CD14-positive monocyte (primary cell): ENCODE measurements around the gene EDRF1. TPM values are rescaled to one million over a fixed set of nuclear protein-coding genes. Genes with fewer than 3 reads are reported as not detected.

Experiments used
- DNase-seq, 3 donors: peaks; one replicate each; pipeline ENCODE4 v3.0.0-alpha.2; 2011 to 2022
- H2AFZ ChIP-seq: 2 replicates; pipeline ENCODE4 v1.6.0; 2012; ENCODE audit warnings: mild to moderate bottlenecking, low read depth, low read length, inconsistent platforms; ENCODE audit not compliant: insufficient read depth, poor library complexity, severe bottlenecking
- H3K27ac ChIP-seq, 2 donors: 1 replicate in 1 of 2; 2 replicates in 1 of 2; pipeline ENCODE4 v1.5.1; 2012 to 2013; ENCODE audit warnings: low read length in 2 of 2, control low read depth in 1 of 2, inconsistent platforms in 1 of 2, low read depth in 1 of 2, mild to moderate bottlenecking in 1 of 2
- H3K27me3 ChIP-seq, 2 donors: one replicate each; pipeline versions ENCODE4 v1.6.0 to v1.6.1; 2011 to 2013; ENCODE audit warnings: low read length in 2 of 2; ENCODE audit not compliant: control insufficient read depth in 2 of 2, insufficient read depth in 2 of 2
- H3K36me3 ChIP-seq, 2 donors: replicated peaks in 1 of 2; 1 replicate in 1 of 2; 2 replicates in 1 of 2; pipeline versions ENCODE4 v1.5.1 to v1.6.1; 2012 to 2013; ENCODE audit warnings: low read length in 2 of 2, control low read depth in 1 of 2, inconsistent platforms in 1 of 2, mild to moderate bottlenecking in 1 of 2; ENCODE audit not compliant: insufficient read depth in 2 of 2, control insufficient read depth in 1 of 2
- H3K4me1 ChIP-seq, 2 donors: 1 replicate in 1 of 2; 2 replicates in 1 of 2; pipeline versions ENCODE4 v1.5.1 to v1.6.1; 2012 to 2013; ENCODE audit warnings: low read length in 2 of 2, control low read depth in 1 of 2, inconsistent platforms in 1 of 2, mild to moderate bottlenecking in 1 of 2, moderate library complexity in 1 of 2; ENCODE audit not compliant: insufficient read depth in 2 of 2, control insufficient read depth in 1 of 2
- H3K4me2 ChIP-seq: replicated peaks from 2 replicates; pipeline ENCODE3; 2012; ENCODE audit warnings: low read length, moderate library complexity, mild to moderate bottlenecking; ENCODE audit not compliant: poor library complexity, severe bottlenecking; ENCODE audit errors: extremely low read depth
- H3K4me3 ChIP-seq, 3 experiments: fragments of 200-600 bp in 1 of 3; sonication (generic) in 1 of 3; replicated peaks in 1 of 3; 1 replicate in 2 of 3; 2 replicates in 1 of 3; pipeline ENCODE4 v1.5.1; 2011 to 2013; ENCODE audit warnings: low read length in 3 of 3, mild to moderate bottlenecking in 3 of 3, control low read depth in 2 of 3, low read depth in 2 of 3, inconsistent platforms in 1 of 3, moderate library complexity in 1 of 3
- H3K79me2 ChIP-seq: 2 replicates; pipeline ENCODE4 v1.6.0; 2012; ENCODE audit warnings: mild to moderate bottlenecking, control low read depth, inconsistent platforms, low read length, moderate library complexity; ENCODE audit not compliant: insufficient read depth
- H3K9ac ChIP-seq: 2 replicates; pipeline ENCODE4 v1.6.0; 2017; ENCODE audit warnings: low read length, mild to moderate bottlenecking; ENCODE audit not compliant: insufficient read depth, poor library complexity, severe bottlenecking
- H3K9me3 ChIP-seq, 2 donors: replicated peaks in 1 of 2; 1 replicate in 1 of 2; 2 replicates in 1 of 2; pipeline versions ENCODE4 v1.5.1 to v1.6.1; 2012 to 2013; ENCODE audit warnings: low read length in 2 of 2, control low read depth in 1 of 2; ENCODE audit not compliant: control insufficient read depth in 1 of 2, insufficient read depth in 1 of 2
- H4K20me1 ChIP-seq: 2 replicates; pipeline ENCODE4 v1.6.0; 2012; ENCODE audit warnings: mild to moderate bottlenecking, low read length, control low read depth, moderate library complexity; ENCODE audit not compliant: insufficient read depth
- H3K27ac Mint-ChIP-seq, 7 donors: one replicate each; pipeline ENCODE4 v1.8.0; 2020; ENCODE audit warnings: mild to moderate bottlenecking in 7 of 7, mixed read lengths in 7 of 7, moderate library complexity in 6 of 7, inconsistent platforms in 2 of 7
- H3K27me3 Mint-ChIP-seq, 3 donors: one replicate each; pipeline ENCODE4 v1.8.0; 2021 to 2022; ENCODE audit warnings: low read depth in 3 of 3, mild to moderate bottlenecking in 3 of 3, mixed read lengths in 3 of 3, moderate library complexity in 3 of 3, inconsistent platforms in 1 of 3
- H3K36me3 Mint-ChIP-seq, 2 donors: one replicate each; pipeline ENCODE4 v1.8.0; 2020; ENCODE audit warnings: mixed read lengths in 2 of 2, inconsistent platforms in 1 of 2, mild to moderate bottlenecking in 1 of 2
- H3K4me1 Mint-ChIP-seq: one replicate; pipeline ENCODE4 v1.8.0; 2020; ENCODE audit warnings: mild to moderate bottlenecking, mixed read lengths
- H3K4me3 Mint-ChIP-seq, 2 donors: one replicate each; pipeline ENCODE4 v1.8.0; 2020; ENCODE audit warnings: mild to moderate bottlenecking in 2 of 2, mixed read lengths in 2 of 2, moderate library complexity in 1 of 2
- H3K9me3 Mint-ChIP-seq, 7 donors: one replicate each; pipeline ENCODE4 v1.8.0; 2020 to 2022; ENCODE audit warnings: mixed read lengths in 7 of 7, mild to moderate bottlenecking in 6 of 7, moderate library complexity in 6 of 7, inconsistent platforms in 2 of 7
- WGBS: methylation state at CpG from one replicate; pipeline ENCODE4 v1.1.5; 2013; ENCODE audit warnings: missing lambda C conversion rate; ENCODE audit not compliant: insufficient coverage; 5-methylcytosine and 5-hydroxymethylcytosine counted together
- intact Hi-C, 2 donors: fragments of 100-400 bp; cut with micrococcal nuclease; formaldehyde crosslinking; loops; one replicate each; pipeline versions ENCODE4 v1.15.0 to v1.15.1; 2023
- polyA plus RNA-seq, 3 donors: library from polyadenylated mRNA; depleted of rRNA in 1 of 3; unstranded in 2 of 3; stranded (reverse) in 1 of 3; fragments of 300-500 nt in 2 of 3; fragments of >200 nt in 1 of 3; fragmentation: Illumina TruSeq in 2 of 3; gene quantifications; 1 replicate in 2 of 3; 2 replicates in 1 of 3; pipeline ENCODE4 v1.2.3, GENCODE V29; 2012 to 2021
- TF ChIP-seq, protein P1 (sequence below): fragments of 200-600 bp; IDR thresholded peaks from one replicate; pipeline ENCODE4 v1.8.0; 2022; ENCODE audit warnings: antibody characterized with exemption, mild to moderate bottlenecking

Gene EDRF1
- polyA plus RNA-seq, 3 donors = 4.6 to 21.4 (median 5.3) TPM

DNA sequence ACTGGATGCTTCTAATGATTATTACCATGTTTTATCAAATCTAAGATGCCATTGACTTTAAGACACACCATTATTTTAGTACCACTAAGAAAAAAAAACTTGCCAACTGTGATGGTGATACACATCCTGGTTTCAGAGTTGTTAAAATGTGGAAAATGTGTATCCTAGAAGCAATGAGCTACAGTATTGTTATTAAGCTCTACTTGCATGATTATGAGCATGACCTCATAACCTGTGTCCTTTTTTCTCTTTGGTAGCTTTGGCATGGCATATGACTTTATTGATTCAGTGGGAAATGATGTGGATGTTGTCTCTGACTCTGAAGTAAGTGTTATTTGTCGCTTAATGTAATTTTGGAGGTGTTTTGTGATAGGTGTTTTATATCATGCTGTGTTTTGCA is 3.3 kb downstream of the EDRF1 start:
- H3K27ac Mint-ChIP-seq = no peak overlapping the region

DNA sequence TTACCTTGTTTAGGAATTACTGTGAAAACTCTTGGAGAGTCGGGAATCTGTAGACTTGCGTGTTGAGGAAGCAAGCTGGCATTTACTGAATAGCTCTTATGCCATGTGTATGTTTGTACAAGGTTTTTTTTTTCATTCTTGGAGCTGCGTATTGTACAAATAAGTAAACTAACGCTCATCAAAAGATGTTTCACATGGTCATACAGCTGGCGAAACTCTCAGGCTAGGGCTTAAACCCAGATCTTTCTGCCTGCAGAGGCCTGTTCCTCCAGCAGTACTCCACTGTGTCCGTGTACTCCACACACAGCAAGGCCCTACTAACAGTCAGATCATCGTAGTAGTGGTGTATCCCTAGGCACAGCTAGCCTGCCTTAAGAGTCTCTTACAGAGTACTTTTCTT is 7.4 kb downstream of the EDRF1 start:
- H3K27ac Mint-ChIP-seq = no peak overlapping the region
- no peaks in the 10 kb centered on the region for H3K9me3 ChIP-seq
- 96% methylated on average over 5 of the region's 7 CpGs for WGBS
- no peaks in the 10 kb centered on the region for H4K20me1 ChIP-seq
- DNase-seq = no peak
- peaks cover 82 to 90% of the 10 kb centered on the region in 2 donors for H3K36me3 Mint-ChIP-seq
- H3K27me3 ChIP-seq = no peaks in the 10 kb centered on the region
- H3K4me3 Mint-ChIP-seq = no peak overlapping the region
- no peak overlapping the region for H3K27ac ChIP-seq
- no peaks in the 10 kb centered on the region for H3K9me3 Mint-ChIP-seq
- no peaks in the 10 kb centered on the region for H3K27me3 Mint-ChIP-seq
- H3K9ac ChIP-seq = no peak overlapping the region
- H3K4me1 Mint-ChIP-seq = no peaks in the 10 kb centered on the region
- peaks cover 99% of the 10 kb centered on the region in 2 donors for H3K36me3 ChIP-seq
- H3K79me2 ChIP-seq = no peaks in the 10 kb centered on the region
- no peak overlapping the region for H2AFZ ChIP-seq
- no peak overlapping the region for H3K4me2 ChIP-seq
- TF ChIP-seq, protein P1, sequence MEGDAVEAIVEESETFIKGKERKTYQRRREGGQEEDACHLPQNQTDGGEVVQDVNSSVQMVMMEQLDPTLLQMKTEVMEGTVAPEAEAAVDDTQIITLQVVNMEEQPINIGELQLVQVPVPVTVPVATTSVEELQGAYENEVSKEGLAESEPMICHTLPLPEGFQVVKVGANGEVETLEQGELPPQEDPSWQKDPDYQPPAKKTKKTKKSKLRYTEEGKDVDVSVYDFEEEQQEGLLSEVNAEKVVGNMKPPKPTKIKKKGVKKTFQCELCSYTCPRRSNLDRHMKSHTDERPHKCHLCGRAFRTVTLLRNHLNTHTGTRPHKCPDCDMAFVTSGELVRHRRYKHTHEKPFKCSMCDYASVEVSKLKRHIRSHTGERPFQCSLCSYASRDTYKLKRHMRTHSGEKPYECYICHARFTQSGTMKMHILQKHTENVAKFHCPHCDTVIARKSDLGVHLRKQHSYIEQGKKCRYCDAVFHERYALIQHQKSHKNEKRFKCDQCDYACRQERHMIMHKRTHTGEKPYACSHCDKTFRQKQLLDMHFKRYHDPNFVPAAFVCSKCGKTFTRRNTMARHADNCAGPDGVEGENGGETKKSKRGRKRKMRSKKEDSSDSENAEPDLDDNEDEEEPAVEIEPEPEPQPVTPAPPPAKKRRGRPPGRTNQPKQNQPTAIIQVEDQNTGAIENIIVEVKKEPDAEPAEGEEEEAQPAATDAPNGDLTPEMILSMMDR = no peak
- intact Hi-C loops = loop anchor here in 1 of 2 donors (10.0 kb wide), 1 partner anchor 98 kb away; the partner anchor contains the start of genes BCCIP and UROS
- no peak overlapping the region for H3K4me3 ChIP-seq
- no peaks in the 10 kb centered on the region for H3K4me1 ChIP-seq

More for the DNA sequence above, 3.3 kb downstream of the EDRF1 start:
- no peak overlapping the region for H3K9ac ChIP-seq
- TF ChIP-seq, protein P1 = no peak
- H3K4me1 Mint-ChIP-seq = peaks cover 15% of the 10 kb centered on the region
- peaks cover 64 to 68% of the 10 kb centered on the region in 2 donors for H3K36me3 ChIP-seq
- H3K4me2 ChIP-seq = no peak overlapping the region
- H4K20me1 ChIP-seq = no peaks in the 10 kb centered on the region
- no peak overlapping the region for H3K27ac ChIP-seq
- H3K27me3 Mint-ChIP-seq = peaks cover 0 to 2% (median 0%) of the 10 kb centered on the region in 3 donors
- no peaks in the 10 kb centered on the region for H3K27me3 ChIP-seq
- H3K9me3 Mint-ChIP-seq = peaks cover 0 to 6% (median 2%) of the 10 kb centered on the region in 7 donors
- H3K9me3 ChIP-seq = no peaks in the 10 kb centered on the region
- WGBS = no CpG with 5 or more reads among the region's 1 CpG
- intact Hi-C loops = loop anchor here (2.0 to 10.0 kb wide), 2 partner anchors 100 to 102 kb away; partner anchors contain the start of genes BCCIP (in 2 of the 2) and UROS (in 2 of the 2)
- no peak overlapping the region for H3K4me3 ChIP-seq
- peaks cover 55 to 61% of the 10 kb centered on the region in 2 donors for H3K36me3 Mint-ChIP-seq
- no peak for DNase-seq
- H3K79me2 ChIP-seq = peaks cover 20% of the 10 kb centered on the region
- H2AFZ ChIP-seq = no peak overlapping the region
- H3K4me1 ChIP-seq = peaks cover 14 to 25% of the 10 kb centered on the region in 2 donors
- H3K4me3 Mint-ChIP-seq = no peak overlapping the region
